GM12878 (cell line): ENCODE data around the gene SLC16A10. TPM values are rescaled to one million over a fixed set of nuclear protein-coding genes. Genes with fewer than 3 reads are reported as not detected.

Experiments used
- ATAC-seq: fragments of 200-7000 bp; cut with Tn5 transposase; 3 replicates; pipeline ENCODE4 v1.9.1; 2020; ENCODE audit warnings: mild to moderate bottlenecking, moderate library complexity
- BruUV-seq: library from RNA; stranded (reverse); fragments of 400-500 nt; replicated peaks from 2 replicates; lab custom pipeline; 2021; lab: Mats Ljungman, UMichigan
- CTCF ChIA-PET: fragments of 300-600 bp; sonication (Branson Sonifier 250); formaldehyde crosslinking; extraction: SDS; loops from one replicate; lab custom pipeline; 2021; ENCODE audit warnings: inconsistent platforms; lab: Yijun Ruan, JAX
- POLR2A ChIA-PET: fragments of 350-600 bp; formaldehyde crosslinking; extraction: SDS; loops from one replicate; lab custom pipeline; 2021; ENCODE audit warnings: inconsistent platforms; lab: Charles Lee
- RAD21 ChIA-PET: fragments of 300-600 bp; sonication (Branson Sonifier 250); formaldehyde crosslinking; loops from one replicate; lab custom pipeline; 2023; ENCODE audit warnings: antibody characterized with exemption; ENCODE audit not compliant: unreplicated experiment; lab: Charles Lee
- SMC1A ChIA-PET: fragments of 300-600 bp; sonication (Branson Sonifier 250); formaldehyde crosslinking; loops from one replicate; lab custom pipeline; 2023; ENCODE audit not compliant: unreplicated experiment, uncharacterized antibody; lab: Charles Lee
- DNase-seq: peaks from one replicate; pipeline ENCODE4 v3.0.0-alpha.2; 2011; ENCODE audit warnings: low read depth, low spot score
- FAIRE-seq: peaks from 3 replicates; lab custom pipeline; 2011; peaks lifted over from hg19 to GRCh38; lab: Jason Lieb, UNC
- H2AFZ ChIP-seq: 2 replicates; pipeline ENCODE4 v1.6.0; 2011; ENCODE audit warnings: low read depth, low read length, control low read depth; ENCODE audit not compliant: control insufficient read depth
- H3K27ac ChIP-seq: 2 replicates; pipeline ENCODE4 v1.5.1; 2011; ENCODE audit warnings: control low read depth; ENCODE audit not compliant: control insufficient read depth, insufficient read depth
- H3K27me3 ChIP-seq, 2 experiments: replicated peaks in 1 of 2; 2 replicates each; pipeline versions ENCODE4 v1.6.0 to v1.6.1; 2011; ENCODE audit warnings: low read length in 1 of 2; ENCODE audit not compliant: control insufficient read depth in 2 of 2, insufficient read depth in 2 of 2
- H3K36me3 ChIP-seq, 2 experiments: 2 replicates each; pipeline ENCODE4 v1.5.1; 2011; ENCODE audit warnings: low read length in 1 of 2; ENCODE audit not compliant: control insufficient read depth in 2 of 2, insufficient read depth in 2 of 2
- H3K4me1 ChIP-seq: 2 replicates; pipeline ENCODE4 v1.6.1; 2011; ENCODE audit warnings: mild to moderate bottlenecking, low read length, moderate library complexity, mixed read lengths; ENCODE audit not compliant: control insufficient read depth, insufficient read depth
- H3K4me2 ChIP-seq: 2 replicates; pipeline ENCODE4 v1.6.0; 2011; ENCODE audit warnings: control low read depth; ENCODE audit not compliant: control insufficient read depth, insufficient read depth
- H3K4me3 ChIP-seq: fragments of 200-600 bp; sonication (generic); 2 replicates; pipeline ENCODE4 v1.5.1; 2016
- H3K79me2 ChIP-seq: 2 replicates; pipeline ENCODE4 v1.6.0; 2011; ENCODE audit warnings: low read length; ENCODE audit not compliant: control insufficient read depth, insufficient read depth
- H3K9ac ChIP-seq: 2 replicates; pipeline ENCODE4 v1.8.0; 2011; ENCODE audit warnings: low read length, control low read depth, mixed read lengths; ENCODE audit not compliant: control insufficient read depth, insufficient read depth
- H3K9me3 ChIP-seq: replicated peaks from 3 replicates; pipeline ENCODE4 v1.5.1; 2011; ENCODE audit warnings: mild to moderate bottlenecking, low read length; ENCODE audit not compliant: control insufficient read depth, insufficient read depth
- H4K20me1 ChIP-seq: 2 replicates; pipeline ENCODE4 v1.6.0; 2011; ENCODE audit not compliant: control insufficient read depth, insufficient read depth
- BMI1 ChIP-seq: fragments of 450-650 bp; IDR thresholded peaks from 2 replicates; pipeline ENCODE4 v1.6.1; 2016; ENCODE audit warnings: mild to moderate bottlenecking, moderate library complexity, borderline replicate concordance
- BRCA1 ChIP-seq: IDR thresholded peaks from 2 replicates; pipeline ENCODE4 v1.6.1; 2011; ENCODE audit warnings: low read depth, low read length, improper control_type of control experiment
- CBFB ChIP-seq: IDR thresholded peaks from 2 replicates; pipeline ENCODE4 v1.6.1; 2016; ENCODE audit warnings: antibody characterized with exemption, low read depth
- ESRRA ChIP-seq: IDR thresholded peaks from 2 replicates; pipeline ENCODE4 v1.6.1; 2012; ENCODE audit warnings: mild to moderate bottlenecking, low read length, improper control_type of control experiment
- FOXK2 ChIP-seq: fragments of 450-650 bp; IDR thresholded peaks from 2 replicates; pipeline ENCODE4 v1.6.1; 2017; ENCODE audit warnings: mild to moderate bottlenecking, moderate library complexity
- FOXM1 ChIP-seq: IDR thresholded peaks from 2 replicates; pipeline ENCODE4 v1.6.1; 2012; ENCODE audit warnings: low read depth, mild to moderate bottlenecking, inconsistent platforms, low read length, moderate library complexity
- HDAC2 ChIP-seq: fragments of 200-600 bp; sonication (generic); IDR thresholded peaks from 2 replicates; pipeline ENCODE4 v1.6.1; 2017
- JUND ChIP-seq: IDR thresholded peaks from 2 replicates; pipeline ENCODE4 v1.6.1; 2012; ENCODE audit warnings: low read depth, mild to moderate bottlenecking, low read length, improper control_type of control experiment, moderate library complexity
- MYC ChIP-seq: IDR thresholded peaks from 2 replicates; pipeline ENCODE4 v1.6.1; 2011; ENCODE audit warnings: mild to moderate bottlenecking, low read length, moderate library complexity, inconsistent platforms; ENCODE audit not compliant: insufficient read depth, insufficient replicate concordance, insufficient read length, severe bottlenecking
- NFYA ChIP-seq: IDR thresholded peaks from 2 replicates; pipeline ENCODE4 v1.6.1; 2011; ENCODE audit warnings: low read depth, mild to moderate bottlenecking, low read length, improper control_type of control experiment, borderline replicate concordance
- RBBP5 ChIP-seq: fragments of 200-600 bp; sonication (generic); conservative IDR thresholded peaks from 2 replicates; pipeline ENCODE4 v1.6.1; 2016
- SPI1 ChIP-seq: IDR thresholded peaks from 2 replicates; pipeline ENCODE4 v1.6.1; 2011; ENCODE audit warnings: low read depth, mild to moderate bottlenecking, low read length, moderate library complexity, borderline replicate concordance; ENCODE audit not compliant: insufficient read depth
- SREBF2 ChIP-seq: IDR thresholded peaks from 2 replicates; pipeline ENCODE4 v1.6.1; 2012; ENCODE audit warnings: mild to moderate bottlenecking, low read length
- WGBS: methylation state at CpG from one replicate; pipeline ENCODE4 v1.1.6; 2016; ENCODE audit warnings: low lambda C conversion rate; ENCODE audit not compliant: insufficient replicate concordance, insufficient coverage; ENCODE audit errors: missing lambda C conversion rate; 5-methylcytosine and 5-hydroxymethylcytosine counted together
- in situ Hi-C: fragments of 300-500 bp; cut with MboI; formaldehyde crosslinking; loops from 9 replicates; pipeline ENCODE4 v1.14.3; 2018; ENCODE audit warnings: mixed read lengths
- intact Hi-C: fragments of 100-400 bp; cut with micrococcal nuclease; formaldehyde crosslinking; loops from one replicate; pipeline ENCODE4 v1.14.2; 2022; ENCODE audit not compliant: unreplicated experiment
- polyA plus RNA-seq, 11 experiments: library from polyadenylated mRNA; depleted of rRNA in 4 of 11; unstranded in 6 of 11; stranded (reverse) in 5 of 11; fragments of >200 nt; fragmentation: Nextera tagmentation in 4 of 11; fragmentation: Illumina TruSeq in 1 of 11; extraction: Ambion mirVana in 4 of 11; extraction: Trizol in 1 of 11; gene quantifications; 1 replicate in 1 of 11; 2 replicates in 10 of 11; pipeline versions ENCODE4 v1.2.1 to v1.2.3, GENCODE V29; 2011 to 2016; ENCODE audit warnings: inconsistent platforms in 2 of 11, missing spikeins in 2 of 11, low read depth in 1 of 11
- total RNA-seq, 4 experiments: library from RNA; depleted of rRNA in 3 of 4; stranded (reverse); fragments of >200 nt in 3 of 4; fragmentation: Illumina TruSeq in 1 of 4; extraction: Trizol in 1 of 4; gene quantifications; 2 replicates each; pipeline versions ENCODE4 v1.2.1 to v1.2.3, GENCODE V29; 2013 to 2021
- TF ChIP-seq, protein P1 (sequence below): fragments of 450-650 bp; IDR thresholded peaks from 2 replicates; pipeline ENCODE4 v1.6.1; 2017; ENCODE audit warnings: mild to moderate bottlenecking, low read depth, inconsistent platforms; ENCODE audit not compliant: poor library complexity, severe bottlenecking

The SLC16A10 gene
- total and polyA plus RNA-seq, 10 of the 15 experiments (the other 5 are each of a cell fraction or from before 2014, with no cell fraction given): 2.3 to 19.0 (median 8.0) TPM

DNA sequence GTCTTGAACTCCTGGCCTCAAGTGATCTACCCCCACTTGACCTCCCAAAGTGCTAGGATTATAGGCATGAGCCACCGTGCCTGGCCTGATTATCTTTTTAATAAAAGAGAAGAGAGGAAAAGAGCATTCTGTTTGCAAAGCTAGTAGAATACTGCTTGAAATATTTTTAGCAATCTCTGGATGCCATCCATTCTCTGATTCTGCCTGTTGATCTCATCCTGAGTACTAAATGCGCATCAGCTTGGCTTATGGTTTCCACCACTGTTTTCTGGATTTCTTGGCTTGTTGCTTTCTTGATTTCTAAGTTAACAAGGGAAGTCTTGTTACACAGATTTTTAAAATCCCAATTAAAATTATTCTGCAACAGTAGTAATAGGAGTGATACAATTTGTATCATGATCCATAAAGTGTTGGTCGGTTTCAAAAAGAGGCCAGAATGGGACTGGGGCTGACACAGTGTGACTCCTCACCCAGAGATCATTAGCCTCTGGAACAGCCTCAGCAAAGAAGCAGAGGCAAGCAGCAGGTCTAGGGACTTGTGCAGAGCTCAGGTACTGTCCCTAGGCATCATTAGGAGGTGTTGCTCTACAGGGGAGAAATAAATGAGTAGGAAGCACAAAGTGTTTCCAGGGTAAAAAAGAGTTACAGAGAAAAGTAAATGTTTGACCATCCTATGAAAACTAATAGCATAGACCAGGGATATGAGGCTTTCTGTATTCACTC, 17.8 kb upstream of the SLC16A10 start:
- no peak for FAIRE-seq
- H3K79me2 ChIP-seq: no peaks in the 10 kb centered on the region
- in situ Hi-C loops (no loop called here), intact Hi-C loops (no loop called here)
- no peaks in the 10 kb centered on the region for H3K9me3 ChIP-seq
- SMC1A ChIA-PET: interaction anchor here (1.4 to 1.6 kb wide), 4 partner anchors 11 to 105 kb away, joined by 3 to 8 read pairs (median 5); no protein-coding TSS in a partner anchor
- no peaks in the 10 kb centered on the region for H4K20me1 ChIP-seq
- no peak for ATAC-seq
- 58% methylated on average over 3 of the region's 3 CpGs for WGBS
- H2AFZ ChIP-seq: no peak overlapping the region
- POLR2A ChIA-PET: no interaction called here
- no peaks in the 10 kb centered on the region for H3K4me1 ChIP-seq
- H3K36me3 ChIP-seq: no peaks in the 10 kb centered on the region
- CTCF ChIA-PET: interaction anchor here (1.1 to 3.1 kb wide), 3 partner anchors 11 to 891 kb away, joined by 3 to 14 read pairs (median 8); no protein-coding TSS in a partner anchor
- TF ChIP-seq NFYA (no peak), MYC (no peak)
- no peak for DNase-seq
- RAD21 ChIA-PET: interaction anchor here (1.0 kb wide), 1 partner anchor 22 kb away, joined by 3 read pairs; no protein-coding TSS in a partner anchor
- no TSS peak for BruUV-seq
- no peak overlapping the region for H3K4me3 ChIP-seq
- H3K9ac ChIP-seq: no peak overlapping the region
- H3K27ac ChIP-seq: no peak overlapping the region
- H3K27me3 ChIP-seq: no peaks in the 10 kb centered on the region; a peak in 1 of 4 replicates
- H3K4me2 ChIP-seq: no peak overlapping the region

DNA sequence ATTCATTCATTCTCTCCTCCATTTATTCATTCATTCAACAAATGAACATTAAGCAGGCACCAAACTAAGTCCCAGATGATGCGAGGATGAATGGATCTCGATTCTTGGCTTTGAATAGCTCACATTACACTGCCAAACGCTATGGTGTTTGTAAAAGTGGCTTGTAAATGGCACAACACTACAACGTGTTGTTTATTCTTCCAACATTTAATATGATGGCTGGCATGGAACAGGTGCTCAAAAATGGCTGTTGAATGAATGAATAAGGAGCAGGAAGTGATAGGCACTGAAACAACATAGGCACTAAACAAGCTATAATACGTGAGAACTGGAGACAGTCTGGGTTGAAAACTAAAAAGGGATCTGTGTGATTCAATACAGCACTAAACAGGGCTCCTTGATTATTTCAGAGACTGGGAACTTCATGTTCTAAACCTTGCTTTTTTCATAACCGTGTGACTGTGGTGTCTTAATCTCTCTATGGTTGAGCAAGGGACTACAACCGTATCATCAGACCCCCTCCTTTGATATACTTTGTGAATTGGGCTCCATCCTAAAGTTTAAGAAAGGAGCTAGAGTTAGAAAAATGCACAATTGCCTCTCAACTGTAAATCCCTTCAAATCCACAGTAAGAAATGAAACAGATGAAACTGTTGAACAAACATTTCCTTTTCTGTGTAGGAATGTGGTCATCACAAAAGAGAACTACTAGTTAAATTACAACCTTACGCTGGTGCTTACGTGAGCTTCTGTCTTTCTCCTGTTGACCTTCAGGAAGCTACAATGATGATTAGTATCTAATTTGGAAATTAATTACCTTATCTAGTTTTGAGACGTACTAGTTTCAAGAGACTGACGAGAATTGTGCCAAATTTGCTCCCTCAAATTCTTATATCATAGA, 16.9 kb upstream of the SLC16A10 start:
- DNase-seq (no peak), FAIRE-seq (no peak), ATAC-seq (no peak)
- Histone ChIP-seq H3K4me3 (no peak overlapping the region), H4K20me1 (no peaks in the 10 kb centered on the region), H3K4me1 (no peaks in the 10 kb centered on the region), H3K27me3 (no peaks in the 10 kb centered on the region; a peak in 1 of 4 replicates), H3K9ac (no peak overlapping the region), H2AFZ (no peak overlapping the region), H3K9me3 (no peaks in the 10 kb centered on the region), H3K27ac (no peak overlapping the region), H3K36me3 (no peaks in the 10 kb centered on the region), H3K79me2 (no peaks in the 10 kb centered on the region), H3K4me2 (no peak overlapping the region)
- SMC1A ChIA-PET: interaction anchor here (0.7 to 1.4 kb wide), 5 partner anchors 8 to 598 kb away, joined by 3 to 5 read pairs (median 4); no protein-coding TSS in a partner anchor
- CTCF ChIA-PET: interaction anchor here (1.1 to 2.0 kb wide), 2 partner anchors 12 to 892 kb away, joined by 3 to 8 read pairs; no protein-coding TSS in a partner anchor
- in situ Hi-C loops (no loop called here), intact Hi-C loops (no loop called here)
- 36% methylated on average over 11 of the region's 11 CpGs for WGBS
- RAD21 ChIA-PET: interaction anchor here (0.9 to 1.2 kb wide), 3 partner anchors 13 to 189 kb away, joined by 3 read pairs; a partner anchor contains a TSS
- BruUV-seq: no TSS peak
- POLR2A ChIA-PET: no interaction called here
- TF ChIP-seq RBBP5 (no peak), FOXM1 (no peak), BRCA1 (no peak), ESRRA (no peak), FOXK2 (no peak), SPI1 (no peak), HDAC2 (no peak), JUND (no peak), CBFB (no peak), SREBF2 (no peak), BMI1 (no peak)
- TF ChIP-seq, protein P1, sequence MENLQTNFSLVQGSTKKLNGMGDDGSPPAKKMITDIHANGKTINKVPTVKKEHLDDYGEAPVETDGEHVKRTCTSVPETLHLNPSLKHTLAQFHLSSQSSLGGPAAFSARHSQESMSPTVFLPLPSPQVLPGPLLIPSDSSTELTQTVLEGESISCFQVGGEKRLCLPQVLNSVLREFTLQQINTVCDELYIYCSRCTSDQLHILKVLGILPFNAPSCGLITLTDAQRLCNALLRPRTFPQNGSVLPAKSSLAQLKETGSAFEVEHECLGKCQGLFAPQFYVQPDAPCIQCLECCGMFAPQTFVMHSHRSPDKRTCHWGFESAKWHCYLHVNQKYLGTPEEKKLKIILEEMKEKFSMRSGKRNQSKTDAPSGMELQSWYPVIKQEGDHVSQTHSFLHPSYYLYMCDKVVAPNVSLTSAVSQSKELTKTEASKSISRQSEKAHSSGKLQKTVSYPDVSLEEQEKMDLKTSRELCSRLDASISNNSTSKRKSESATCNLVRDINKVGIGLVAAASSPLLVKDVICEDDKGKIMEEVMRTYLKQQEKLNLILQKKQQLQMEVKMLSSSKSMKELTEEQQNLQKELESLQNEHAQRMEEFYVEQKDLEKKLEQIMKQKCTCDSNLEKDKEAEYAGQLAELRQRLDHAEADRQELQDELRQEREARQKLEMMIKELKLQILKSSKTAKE: no peak
